NB4 (cell line): ENCODE results near the gene CGRRF1.
A peak's percentile ranks its signal among the peaks of the same experiment; 100 is the strongest.

Experiments used
- DNase-seq: peaks from one replicate; pipeline ENCODE4 v3.0.0; 2010; ENCODE audit warnings: low read depth
- H3K4me3 ChIP-seq: one replicate; pipeline ENCODE4 v1.5.1; 2011; ENCODE audit warnings: mild to moderate bottlenecking, low read depth, low read length, moderate library complexity
- CTCF ChIP-seq: IDR thresholded peaks from one replicate; pipeline ENCODE4 v1.5.1; 2012; ENCODE audit warnings: low read depth, low read length
- MAX ChIP-seq: IDR thresholded peaks from 2 replicates; pipeline ENCODE4 v1.6.1; 2011; ENCODE audit warnings: low read depth, low read length
- MYC ChIP-seq: IDR thresholded peaks from 2 replicates; pipeline ENCODE4 v1.6.1; 2011; ENCODE audit warnings: low read depth, low read length
- POLR2A ChIP-seq: IDR thresholded peaks from 2 replicates; pipeline ENCODE4 v1.6.1; 2011; ENCODE audit warnings: mild to moderate bottlenecking; ENCODE audit not compliant: insufficient read length; ENCODE audit errors: extremely low read depth

CGRRF1 gene

GRCh38 chr14:54572316-54572715 lies 62.6 kb downstream of the CGRRF1 start:
- TF ChIP-seq CTCF (peak; percentile 41), MAX (no peak)
- no peak overlapping the region for H3K4me3 ChIP-seq
- peak; percentile 31 for DNase-seq

DNA sequence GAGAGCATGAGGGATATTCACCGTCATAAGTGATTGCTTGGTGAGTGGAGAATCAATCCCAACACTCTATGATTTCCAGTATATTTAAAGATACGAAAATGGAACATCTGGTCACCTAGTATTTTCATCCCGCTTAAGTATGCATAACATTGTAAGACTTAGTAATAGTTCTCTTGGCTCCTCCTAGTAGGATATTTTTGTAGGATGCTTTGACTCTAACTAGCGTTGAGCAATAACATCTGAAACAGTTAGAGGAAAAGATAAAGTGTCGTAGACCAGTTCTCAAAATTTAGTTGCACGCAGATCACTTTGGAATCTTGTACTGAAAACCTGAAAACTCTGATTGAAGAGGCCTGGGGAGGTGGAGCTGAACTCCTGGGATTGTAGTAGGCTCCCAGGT lies 64.8 kb downstream of the CGRRF1 start:
- DNase-seq, result no peak
- TF ChIP-seq CTCF, result no peak
- TF ChIP-seq MAX, result no peak
- TF ChIP-seq POLR2A, result no peak
- no peak for TF ChIP-seq MYC
- H3K4me3 ChIP-seq, result no peak overlapping the region

- TF ChIP-seq MAX, result no peak
- DNase-seq, result no peak
- H3K4me3 ChIP-seq, result no peak overlapping the region
Observed at GRCh38 chr14:54577494-54577893, 67.8 kb downstream of the CGRRF1 start.

- no peak overlapping the region for H3K4me3 ChIP-seq
- TF ChIP-seq POLR2A, result no peak
- no peak for TF ChIP-seq MYC
- TF ChIP-seq MAX, result no peak
- no peak for TF ChIP-seq CTCF
- DNase-seq, result no peak
Observed at GRCh38 chr14:54577977-54578376, 68.3 kb downstream of the CGRRF1 start.

- DNase-seq, result no peak
- TF ChIP-seq POLR2A (no peak), MYC (no peak), MAX (no peak), CTCF (no peak)
- no peak overlapping the region for H3K4me3 ChIP-seq
Observed at GRCh38 chr14:54579621-54580020, 69.9 kb downstream of the CGRRF1 start.

DNA sequence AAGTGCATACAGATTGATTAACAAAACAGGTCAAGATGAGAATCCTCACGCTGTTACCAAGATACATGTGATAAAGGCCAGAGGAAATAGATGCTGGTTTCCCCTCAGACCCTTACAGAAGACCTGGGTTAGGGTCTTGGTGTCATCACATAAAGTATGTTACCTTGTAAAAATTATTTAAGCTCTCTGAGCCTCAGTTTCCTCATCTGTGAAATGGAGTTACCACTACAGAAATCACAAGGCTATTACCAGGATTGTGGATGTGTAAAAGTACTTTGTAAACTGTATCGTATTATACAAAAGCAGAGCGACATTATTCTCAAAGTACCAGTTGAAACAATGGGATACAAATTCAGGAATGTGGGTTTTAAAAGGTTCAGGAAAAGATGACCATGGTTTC lies 71.2 kb downstream of the CGRRF1 start:
- H3K4me3 ChIP-seq, result no peak overlapping the region
- TF ChIP-seq CTCF (no peak), MAX (no peak), MYC (no peak), POLR2A (no peak)
- no peak for DNase-seq
